Embryonic facial prominence (tissue), 1 donor: ENCODE data around the gene GPC6.

Source experiments
- DNase-seq: peaks from one replicate; pipeline ENCODE4 v3.0.0-alpha.2; 2016; ENCODE audit errors: extremely low spot score

GPC6 gene

GRCh38 chr13:93268327-93269028, 41.9 kb downstream of the GPC6 start:
- no peak for DNase-seq

- DNase-seq = no peak
These were observed 44.4 kb downstream of the GPC6 start for GRCh38 chr13:93270769-93271742.

- DNase-seq = no peak
These were observed 53.4 kb downstream of the GPC6 start for GRCh38 chr13:93279982-93280381.

- DNase-seq = no peak
These were observed 54.1 kb downstream of the GPC6 start for GRCh38 chr13:93280688-93281087.

GRCh38 chr13:93283255-93283654, 56.6 kb downstream of the GPC6 start:
- no peak for DNase-seq

- DNase-seq = no peak
These were observed 57.5 kb downstream of the GPC6 start for GRCh38 chr13:93284064-93284463.

- DNase-seq = no peak
These were observed 59.4 kb downstream of the GPC6 start for GRCh38 chr13:93286047-93286446.

GRCh38 chr13:93289053-93289452, 62.4 kb downstream of the GPC6 start:
- DNase-seq = no peak

- DNase-seq = no peak
These were observed 63.2 kb downstream of the GPC6 start for GRCh38 chr13:93289842-93290241.

GRCh38 chr13:93290503-93290902, 63.9 kb downstream of the GPC6 start:
- no peak for DNase-seq

- no peak for DNase-seq
These were observed 65.8 kb downstream of the GPC6 start for GRCh38 chr13:93292366-93292765.

GRCh38 chr13:93293710-93294109, 67.1 kb downstream of the GPC6 start:
- no peak for DNase-seq

GRCh38 chr13:93296584-93296983, 70.0 kb downstream of the GPC6 start:
- no peak for DNase-seq

GRCh38 chr13:93298713-93299112, 72.1 kb downstream of the GPC6 start:
- DNase-seq = no peak

- DNase-seq = no peak
These were observed 77.5 kb downstream of the GPC6 start for GRCh38 chr13:93304134-93304533.

- no peak for DNase-seq
These were observed 78.4 kb downstream of the GPC6 start for GRCh38 chr13:93304868-93305613.

GRCh38 chr13:93305886-93306285, 79.3 kb downstream of the GPC6 start:
- no peak for DNase-seq

GRCh38 chr13:93307136-93307535, 80.5 kb downstream of the GPC6 start:
- DNase-seq = no peak

GRCh38 chr13:93307651-93308050, 81.0 kb downstream of the GPC6 start:
- DNase-seq = no peak

- peak; percentile 52 for DNase-seq
These were observed 83.4 kb downstream of the GPC6 start for GRCh38 chr13:93309886-93310523.

GRCh38 chr13:93316841-93317240, 90.2 kb downstream of the GPC6 start:
- DNase-seq = no peak
